ENCODE results near the gene ZNF260. TPM values are rescaled to one million over a fixed set of nuclear protein-coding genes. Genes with fewer than 3 reads are reported as not detected.

The ZNF260 gene
- total RNA-seq, 1 donor, result 23.9 TPM

DNA sequence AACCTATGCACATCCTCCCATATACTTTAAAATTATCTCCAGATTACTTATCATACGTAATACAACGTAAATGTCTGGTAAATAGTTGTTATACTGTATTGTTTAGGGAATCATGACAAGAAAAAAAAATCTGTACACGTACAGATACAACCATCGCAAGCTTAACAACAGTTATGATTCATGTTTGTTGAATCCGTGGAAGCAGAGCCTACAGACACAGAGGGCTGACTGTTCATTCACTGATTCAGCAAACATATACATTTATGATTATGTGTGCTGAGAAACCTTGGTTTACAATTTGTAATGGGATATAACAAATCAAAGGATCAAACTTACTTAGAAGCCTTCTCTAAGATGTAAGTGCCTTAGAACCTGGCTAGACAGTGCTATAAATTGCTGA, 1.5 kb downstream of the ZNF260 start:
- H3K4me3 ChIP-seq (ENCODE audit: low read depth, low read length), result no peak overlapping the region
- TF ChIP-seq, protein P1, sequence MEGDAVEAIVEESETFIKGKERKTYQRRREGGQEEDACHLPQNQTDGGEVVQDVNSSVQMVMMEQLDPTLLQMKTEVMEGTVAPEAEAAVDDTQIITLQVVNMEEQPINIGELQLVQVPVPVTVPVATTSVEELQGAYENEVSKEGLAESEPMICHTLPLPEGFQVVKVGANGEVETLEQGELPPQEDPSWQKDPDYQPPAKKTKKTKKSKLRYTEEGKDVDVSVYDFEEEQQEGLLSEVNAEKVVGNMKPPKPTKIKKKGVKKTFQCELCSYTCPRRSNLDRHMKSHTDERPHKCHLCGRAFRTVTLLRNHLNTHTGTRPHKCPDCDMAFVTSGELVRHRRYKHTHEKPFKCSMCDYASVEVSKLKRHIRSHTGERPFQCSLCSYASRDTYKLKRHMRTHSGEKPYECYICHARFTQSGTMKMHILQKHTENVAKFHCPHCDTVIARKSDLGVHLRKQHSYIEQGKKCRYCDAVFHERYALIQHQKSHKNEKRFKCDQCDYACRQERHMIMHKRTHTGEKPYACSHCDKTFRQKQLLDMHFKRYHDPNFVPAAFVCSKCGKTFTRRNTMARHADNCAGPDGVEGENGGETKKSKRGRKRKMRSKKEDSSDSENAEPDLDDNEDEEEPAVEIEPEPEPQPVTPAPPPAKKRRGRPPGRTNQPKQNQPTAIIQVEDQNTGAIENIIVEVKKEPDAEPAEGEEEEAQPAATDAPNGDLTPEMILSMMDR (IDR thresholded peaks at IDR 0.05; ENCODE audit: insufficient read depth, low read length), result no peak
- DNase-seq (ENCODE audit: low read depth), result no peak

DNA sequence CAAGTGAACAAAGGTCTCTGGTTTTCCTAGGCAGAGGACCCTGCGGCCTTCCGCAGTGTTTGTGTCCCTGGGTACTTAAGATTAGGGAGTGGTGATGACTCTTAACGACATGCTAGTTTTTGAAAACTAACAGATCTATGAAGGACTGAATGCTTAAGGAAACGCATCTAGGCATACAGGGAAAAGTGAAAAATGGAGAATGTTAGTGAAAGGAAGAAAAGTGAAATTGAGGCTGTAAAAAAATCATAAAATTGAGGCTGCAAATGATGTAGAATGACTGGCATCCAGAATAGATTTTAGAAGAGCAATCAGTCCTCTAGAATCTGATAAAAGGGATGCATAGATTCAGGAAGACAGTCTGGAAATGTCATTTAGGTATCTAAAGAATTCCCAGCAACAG, 3.5 kb downstream of the ZNF260 start:
- DNase-seq (ENCODE audit: low read depth), result no peak
- TF ChIP-seq, protein P1 (IDR thresholded peaks at IDR 0.05; ENCODE audit: insufficient read depth, low read length), result no peak
- H3K4me3 ChIP-seq (ENCODE audit: low read depth, low read length), result no peak overlapping the region

DNA sequence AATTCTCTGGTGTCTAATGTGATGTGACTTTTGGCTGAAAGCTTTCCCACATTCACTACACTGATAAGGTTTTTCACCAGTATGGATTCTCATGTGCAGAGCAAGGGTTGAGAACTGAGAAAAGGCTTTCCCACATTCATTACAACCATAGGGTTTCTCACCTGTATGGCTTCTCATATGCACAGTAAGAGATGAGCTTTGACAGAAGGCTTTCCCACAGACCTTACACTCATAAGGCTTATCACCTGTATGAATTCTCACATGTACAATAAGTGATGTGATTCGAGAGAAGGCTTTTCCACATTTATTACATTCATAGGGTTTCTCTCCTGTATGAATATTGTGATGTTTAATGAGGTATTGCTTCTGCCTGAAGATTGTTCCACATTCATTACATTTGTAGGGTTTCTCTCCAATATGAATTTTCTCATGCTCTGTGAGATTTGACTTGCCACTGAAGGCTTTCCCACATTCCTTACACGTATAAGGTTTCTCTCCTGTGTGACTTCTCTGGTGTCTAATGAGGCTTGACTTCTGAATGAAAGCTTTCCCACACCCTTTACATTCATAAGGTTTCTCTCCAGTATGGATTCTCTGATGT, 14.0 kb downstream of the ZNF260 start:
- TF ChIP-seq, protein P1 (IDR thresholded peaks at IDR 0.05; ENCODE audit: insufficient read depth, low read length), result no peak
- DNase-seq (ENCODE audit: low read depth), result no peak

DNA sequence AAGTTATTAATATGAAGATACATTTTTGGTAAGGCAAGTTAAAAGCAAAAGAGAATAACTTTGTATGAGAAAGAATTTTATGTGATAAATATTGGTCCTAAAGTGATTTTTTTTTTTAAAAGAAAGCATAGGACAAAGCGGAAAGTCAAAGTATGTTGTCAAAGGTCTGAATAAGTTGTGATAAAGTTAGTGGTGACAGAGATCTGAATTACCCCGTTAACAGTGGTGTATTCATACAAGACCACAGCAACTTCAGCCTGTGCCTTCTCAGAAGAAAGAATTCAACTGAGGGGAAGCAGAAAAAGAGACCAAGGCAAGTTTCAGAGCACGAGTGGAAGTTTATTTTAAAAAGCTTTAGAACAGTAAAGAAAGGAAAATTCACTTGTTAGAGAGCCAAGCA, 19.7 kb downstream of the ZNF260 start:
- H3K4me3 ChIP-seq (ENCODE audit: low read depth, low read length), result no peak overlapping the region
- no peak for DNase-seq (ENCODE audit: low read depth)
- TF ChIP-seq, protein P1 (IDR thresholded peaks at IDR 0.05; ENCODE audit: insufficient read depth, low read length), result no peak

More for the DNA sequence above, 14.0 kb downstream of the ZNF260 start:
- H3K4me3 ChIP-seq (ENCODE audit: low read depth, low read length), result no peak overlapping the region

DNA sequence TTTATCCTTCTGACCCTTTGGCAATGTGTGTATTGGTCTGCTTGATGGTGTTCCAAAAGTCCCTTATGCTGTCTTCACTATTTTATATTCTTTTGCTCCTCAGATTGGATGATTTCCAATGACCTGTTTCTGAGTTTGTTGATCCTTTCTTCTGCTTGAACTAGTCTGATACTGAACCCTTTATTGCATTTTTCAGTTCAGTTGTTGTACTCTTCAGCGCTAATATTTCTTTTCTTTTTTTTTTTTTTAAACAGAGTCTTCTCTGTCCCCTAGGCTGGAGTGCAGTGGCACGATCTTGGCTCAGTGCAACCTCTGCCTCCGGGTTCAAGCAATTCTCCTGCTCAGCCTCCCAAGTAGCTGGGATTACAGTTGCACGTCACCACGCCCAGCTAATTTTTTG, 26.1 kb downstream of the ZNF260 start:
- no peak for DNase-seq (ENCODE audit: low read depth)
- TF ChIP-seq, protein P1 (IDR thresholded peaks at IDR 0.05; ENCODE audit: insufficient read depth, low read length), result no peak
- H3K4me3 ChIP-seq (ENCODE audit: low read depth, low read length), result no peak overlapping the region

DNA sequence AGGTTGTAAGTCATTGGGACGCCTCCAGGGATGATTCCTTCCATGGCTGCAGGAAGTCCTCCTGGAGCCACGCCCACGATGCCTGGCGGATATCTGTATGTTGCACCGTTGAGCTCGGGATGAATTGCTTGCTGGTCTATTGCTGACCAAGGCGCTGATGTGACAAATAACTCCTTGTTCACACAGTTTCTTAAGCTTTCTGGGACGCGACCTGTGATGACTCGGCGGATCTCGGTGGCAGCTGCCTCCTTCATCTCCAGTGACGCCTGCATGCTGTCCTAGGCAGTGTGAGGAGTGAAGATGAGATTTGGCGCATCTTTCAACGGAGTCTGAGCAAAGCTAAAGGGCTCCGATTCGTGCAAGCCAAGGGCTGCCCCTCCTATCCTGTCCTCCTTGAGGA, 31.1 kb downstream of the ZNF260 start:
- TF ChIP-seq, protein P1 (IDR thresholded peaks at IDR 0.05; ENCODE audit: insufficient read depth, low read length), result no peak
- DNase-seq (ENCODE audit: low read depth), result no peak
- H3K4me3 ChIP-seq (ENCODE audit: low read depth, low read length), result no peak overlapping the region

Data from fibroblast of the aortic adventitia (primary cell).